Measurements from ENCODE around the gene PPP4R3B. TPM values are rescaled to one million over a fixed set of nuclear protein-coding genes. Genes with fewer than 3 reads are reported as not detected.
"Not testable (repeated sequence)": the region's sequence is repeated elsewhere in the genome, so short reads cannot be mapped to it uniquely, and the experiment has no call there.

PPP4R3B gene
- polyA plus RNA-seq, 1 donor from 2014 or later, result 59.4 TPM

GRCh38 chr2:55609193-55609794 lies 8.1 kb downstream of the PPP4R3B start:
- Mint-ChIP-seq H3K27me3 (no peaks in the 10 kb centered on the region), H3K36me3 (peaks cover 10% of the 10 kb centered on the region), H3K4me3 (peak overlapping the region in 1 of 4 donors; percentile 21), H3K4me1 (peaks cover 16 to 36% (median 35%) of the 10 kb centered on the region in 3 donors), H3K9me3 (no peaks in the 10 kb centered on the region), H3K27ac (no peak overlapping the region)

- H3K4me3 Mint-ChIP-seq, result peak overlapping the region in 1 of 4 donors; percentile 67
- peak overlapping the region in 1 of 3 donors; percentile 16 for H3K27ac Mint-ChIP-seq
- no peaks in the 10 kb centered on the region for H3K27me3 Mint-ChIP-seq
- H3K4me1 Mint-ChIP-seq, result peaks cover 16 to 40% (median 30%) of the 10 kb centered on the region in 3 donors
- peaks cover 8% of the 10 kb centered on the region for H3K36me3 Mint-ChIP-seq
- no peaks in the 10 kb centered on the region for H3K9me3 Mint-ChIP-seq
Observed at GRCh38 chr2:55607717-55608116, 9.7 kb downstream of the PPP4R3B start.

DNA sequence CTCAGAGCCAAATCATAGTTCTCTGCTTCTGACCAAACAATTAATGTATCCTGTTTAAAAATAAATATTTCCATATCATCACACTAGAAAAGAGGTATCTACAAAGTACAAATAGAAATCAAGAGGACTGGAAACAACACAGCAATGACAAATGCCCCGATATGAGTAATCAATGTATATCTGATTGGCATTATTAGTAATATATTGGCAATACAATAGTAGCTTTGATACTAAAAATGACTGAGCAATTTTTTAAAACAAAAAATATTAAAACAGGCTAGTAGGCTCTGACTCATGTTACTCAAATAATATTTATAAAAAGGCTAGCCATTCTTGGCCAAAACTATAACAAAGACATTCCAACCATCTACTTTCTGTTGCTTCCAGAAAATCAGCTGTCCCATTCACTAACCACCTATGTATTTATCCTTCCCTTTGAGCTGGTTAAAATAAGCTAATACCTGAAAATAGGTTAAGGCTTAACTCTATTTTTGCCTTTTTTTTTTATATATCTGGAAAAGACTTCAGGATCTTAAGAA lies 13.3 kb downstream of the PPP4R3B start:
- Mint-ChIP-seq H3K36me3 (peaks cover 5% of the 10 kb centered on the region), H3K4me3 (no peak overlapping the region), H3K4me1 (peaks cover 23 to 38% (median 29%) of the 10 kb centered on the region in 3 donors), H3K27ac (no peak overlapping the region), H3K9me3 (peaks cover 0 to 1% (median 0%) of the 10 kb centered on the region in 3 donors), H3K27me3 (no peaks in the 10 kb centered on the region)

GRCh38 chr2:55601849-55602248 lies 15.6 kb downstream of the PPP4R3B start:
- Mint-ChIP-seq H3K36me3 (peaks cover 1% of the 10 kb centered on the region), H3K4me3 (no peak overlapping the region), H3K27me3 (no peaks in the 10 kb centered on the region), H3K4me1 (peaks cover 14 to 28% (median 19%) of the 10 kb centered on the region in 3 donors), H3K9me3 (peaks cover 0 to 1% (median 0%) of the 10 kb centered on the region in 3 donors), H3K27ac (peak overlapping the region in 1 of 3 donors; percentile 81)

GRCh38 chr2:55598056-55598795 lies 19.2 kb downstream of the PPP4R3B start:
- no peak overlapping the region for H3K4me3 Mint-ChIP-seq
- peak overlapping the region in 1 of 3 donors; percentile 69 for H3K27ac Mint-ChIP-seq
- peaks cover 0 to 1% (median 0%) of the 10 kb centered on the region in 3 donors for H3K9me3 Mint-ChIP-seq
- H3K4me1 Mint-ChIP-seq, result peaks cover 12 to 26% (median 16%) of the 10 kb centered on the region in 3 donors
- no peaks in the 10 kb centered on the region for H3K27me3 Mint-ChIP-seq
- no peaks in the 10 kb centered on the region for H3K36me3 Mint-ChIP-seq

- not testable (repeated sequence) for H3K36me3 Mint-ChIP-seq, H3K4me3 Mint-ChIP-seq, H3K9me3 Mint-ChIP-seq, H3K27ac Mint-ChIP-seq, H3K27me3 Mint-ChIP-seq
- H3K4me1 Mint-ChIP-seq, result peaks cover 14 to 21% (median 19%) of the 10 kb centered on the region in 3 donors
Observed at GRCh38 chr2:55596795-55597194, 20.6 kb downstream of the PPP4R3B start.

GRCh38 chr2:55595536-55595935 lies 21.9 kb downstream of the PPP4R3B start:
- Mint-ChIP-seq H3K27ac (no peak overlapping the region), H3K4me1 (peaks cover 13 to 24% (median 19%) of the 10 kb centered on the region in 3 donors), H3K36me3 (no peaks in the 10 kb centered on the region), H3K4me3 (no peak overlapping the region), H3K27me3 (no peaks in the 10 kb centered on the region), H3K9me3 (peaks cover 0 to 1% (median 0%) of the 10 kb centered on the region in 3 donors)

GRCh38 chr2:55592130-55592529 lies 25.3 kb downstream of the PPP4R3B start:
- no peak overlapping the region for H3K27ac Mint-ChIP-seq
- peaks cover 1% of the 10 kb centered on the region for H3K36me3 Mint-ChIP-seq
- no peak overlapping the region for H3K4me3 Mint-ChIP-seq
- H3K9me3 Mint-ChIP-seq, result no peaks in the 10 kb centered on the region
- H3K4me1 Mint-ChIP-seq, result peaks cover 7 to 19% (median 9%) of the 10 kb centered on the region in 3 donors
- H3K27me3 Mint-ChIP-seq, result no peaks in the 10 kb centered on the region

- Mint-ChIP-seq H3K36me3 (peaks cover 1% of the 10 kb centered on the region), H3K4me3 (no peak overlapping the region), H3K4me1 (peaks cover 7 to 20% (median 9%) of the 10 kb centered on the region in 3 donors), H3K27ac (peak overlapping the region in 1 of 3 donors; percentile 73), H3K9me3 (no peaks in the 10 kb centered on the region), H3K27me3 (no peaks in the 10 kb centered on the region)
Observed at GRCh38 chr2:55590810-55591440, 26.5 kb downstream of the PPP4R3B start.

DNA sequence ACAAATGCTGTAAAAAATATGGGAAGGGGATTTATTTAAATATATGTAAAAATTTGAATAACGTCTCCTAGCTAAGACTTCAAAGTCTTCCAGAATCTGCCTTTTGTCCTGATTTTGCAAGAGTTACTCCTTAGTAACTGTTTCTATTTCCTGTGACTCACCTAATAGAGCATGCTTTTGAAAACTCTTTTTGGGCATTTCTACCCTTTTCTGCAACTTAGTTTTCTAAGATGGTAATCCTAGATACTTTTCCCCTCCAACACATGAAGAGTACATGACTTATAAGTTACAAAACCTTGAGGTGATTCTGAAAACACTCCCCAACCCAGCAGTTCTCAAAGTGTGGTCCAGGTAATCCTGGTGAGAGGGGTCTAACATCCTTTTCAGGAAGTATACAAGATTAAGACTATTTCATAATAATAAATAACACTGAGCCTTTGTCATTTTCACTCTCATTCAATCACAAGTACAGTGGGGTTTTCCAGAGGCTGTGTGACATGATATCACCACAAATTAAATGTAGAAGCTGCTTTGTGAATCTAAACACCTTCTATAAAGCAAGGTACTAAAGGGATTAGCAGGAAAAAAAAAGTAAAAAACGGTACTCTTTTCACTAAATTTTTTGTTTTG lies 31.9 kb downstream of the PPP4R3B start:
- H3K4me3 Mint-ChIP-seq, result no peak overlapping the region
- H3K27me3 Mint-ChIP-seq, result no peaks in the 10 kb centered on the region
- H3K27ac Mint-ChIP-seq, result no peak overlapping the region
- peaks cover 0 to 8% (median 7%) of the 10 kb centered on the region in 3 donors for H3K4me1 Mint-ChIP-seq
- H3K36me3 Mint-ChIP-seq, result peaks cover 7% of the 10 kb centered on the region
- no peaks in the 10 kb centered on the region for H3K9me3 Mint-ChIP-seq

DNA sequence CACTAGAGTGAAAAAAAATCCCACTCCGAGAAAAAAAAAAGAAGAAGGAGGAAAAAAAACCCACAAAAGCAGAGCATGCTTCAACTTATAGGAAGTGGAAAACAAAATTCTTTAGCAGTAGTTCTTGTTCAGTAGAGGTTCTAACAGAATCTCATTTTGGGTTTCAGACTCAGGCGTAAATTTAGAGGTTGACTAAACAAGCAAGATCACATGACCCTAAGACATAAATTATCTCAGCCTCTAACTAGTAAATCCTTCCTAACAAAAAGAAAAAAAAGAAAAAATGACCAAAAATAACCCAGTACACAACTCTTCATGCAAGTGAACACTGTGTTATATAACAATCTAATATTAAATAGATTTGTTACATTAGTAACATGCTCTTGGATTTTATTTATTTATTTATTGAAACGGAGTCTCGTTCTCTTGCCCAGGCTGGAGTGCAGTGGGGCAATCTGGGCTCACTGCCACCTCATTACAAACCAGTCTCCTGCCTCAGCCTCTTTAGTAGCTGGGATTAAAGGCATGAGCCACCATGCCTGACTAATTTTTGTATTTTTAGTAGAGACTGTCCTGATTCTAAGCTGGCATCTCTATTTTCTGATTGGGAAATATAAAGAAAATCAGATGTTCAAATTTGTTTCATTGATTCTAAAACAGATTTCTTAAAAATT lies 35.4 kb downstream of the PPP4R3B start:
- H3K4me1 Mint-ChIP-seq, result peaks cover 0 to 7% (median 7%) of the 10 kb centered on the region in 3 donors
- no peak overlapping the region for H3K4me3 Mint-ChIP-seq
- H3K27ac Mint-ChIP-seq, result no peak overlapping the region
- H3K9me3 Mint-ChIP-seq, result no peaks in the 10 kb centered on the region
- no peaks in the 10 kb centered on the region for H3K27me3 Mint-ChIP-seq
- peaks cover 11% of the 10 kb centered on the region for H3K36me3 Mint-ChIP-seq

GRCh38 chr2:55581435-55581834 lies 36.0 kb downstream of the PPP4R3B start:
- H3K4me1 Mint-ChIP-seq, result peaks cover 0 to 7% (median 6%) of the 10 kb centered on the region in 3 donors
- H3K9me3 Mint-ChIP-seq, result no peaks in the 10 kb centered on the region
- peaks cover 11% of the 10 kb centered on the region for H3K36me3 Mint-ChIP-seq
- peak overlapping the region in 1 of 3 donors; percentile 1 for H3K27ac Mint-ChIP-seq
- H3K27me3 Mint-ChIP-seq, result no peaks in the 10 kb centered on the region
- H3K4me3 Mint-ChIP-seq, result no peak overlapping the region

DNA sequence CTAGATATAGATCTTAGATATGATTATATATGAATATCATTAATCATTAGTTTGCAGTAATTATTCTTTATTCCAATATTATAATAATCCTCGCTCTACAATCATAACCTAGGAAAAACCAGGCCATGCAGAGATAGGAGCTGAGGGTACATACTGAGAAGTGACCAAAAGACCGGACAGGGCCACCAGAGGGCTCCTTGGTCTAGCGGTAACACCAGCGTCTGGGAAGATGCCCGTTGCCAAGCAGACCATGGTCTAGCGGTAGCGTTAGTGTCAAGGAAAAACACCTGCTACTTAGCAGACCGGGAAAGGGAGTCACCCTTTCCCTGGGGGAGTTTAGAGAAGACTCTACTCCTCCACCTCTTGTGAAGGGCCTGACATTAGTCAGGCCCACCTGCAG lies 48.4 kb downstream of the PPP4R3B start:
- peak overlapping the region in 1 of 3 donors; percentile 23 for H3K27ac Mint-ChIP-seq
- not testable (repeated sequence) for H3K36me3 Mint-ChIP-seq, H3K4me3 Mint-ChIP-seq, H3K9me3 Mint-ChIP-seq, H3K4me1 Mint-ChIP-seq, H3K27me3 Mint-ChIP-seq

DNA sequence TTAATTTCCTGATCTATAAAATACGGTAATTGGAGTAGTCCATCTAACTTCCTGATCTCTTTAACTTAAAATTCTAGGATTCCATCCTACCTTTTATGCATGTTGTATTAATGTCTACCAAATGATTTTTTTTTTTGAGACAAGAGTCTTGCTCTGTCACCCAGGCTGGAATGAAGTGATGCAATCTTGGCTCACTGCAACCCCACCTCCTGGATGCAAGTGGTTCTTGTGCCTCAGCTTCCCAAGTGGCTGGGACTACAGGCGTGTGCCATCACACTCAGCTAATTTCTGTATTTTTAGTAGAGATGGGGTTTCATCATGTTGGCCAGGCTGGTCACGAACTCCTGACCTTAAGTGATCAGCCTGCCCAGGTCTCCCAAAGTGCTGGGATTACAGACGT lies 50.1 kb downstream of the PPP4R3B start:
- Mint-ChIP-seq H3K4me3 (no peak overlapping the region), H3K27me3 (no peaks in the 10 kb centered on the region), H3K27ac (no peak overlapping the region), H3K9me3 (peaks cover 3% of the 10 kb centered on the region in 3 donors), H3K4me1 (no peaks in the 10 kb centered on the region), H3K36me3 (peaks cover 7% of the 10 kb centered on the region)

All from IgD-negative memory B cell (primary cell).